GM12873 (cell line): Measurements from ENCODE around the gene HORMAD2.

Experiments
- CTCF ChIP-seq: IDR thresholded peaks from 2 replicates; pipeline ENCODE4 v1.5.1; 2012; ENCODE audit warnings: low read depth, mild to moderate bottlenecking, moderate library complexity, low read length, control low read depth; ENCODE audit not compliant: insufficient read depth; ENCODE audit errors: missing control alignments

The HORMAD2 gene

GRCh38 chr22:30208631-30209603 lies 128.7 kb downstream of the HORMAD2 start:
- no peak for TF ChIP-seq CTCF

- no peak for TF ChIP-seq CTCF
Measured at GRCh38 chr22:30209642-30210041, 129.4 kb downstream of the HORMAD2 start.

GRCh38 chr22:30210235-30210909 lies 130.1 kb downstream of the HORMAD2 start:
- no peak for TF ChIP-seq CTCF

- TF ChIP-seq CTCF: no peak
Measured at GRCh38 chr22:30211124-30211820, 131.0 kb downstream of the HORMAD2 start.

- no peak for TF ChIP-seq CTCF
Measured at GRCh38 chr22:30212363-30212995, 132.2 kb downstream of the HORMAD2 start.

- no peak for TF ChIP-seq CTCF
Measured at GRCh38 chr22:30212996-30213441, 132.8 kb downstream of the HORMAD2 start.
